IMR-90 (cell line): ENCODE results near the gene PLBD2. TPM values are rescaled to one million over a fixed set of nuclear protein-coding genes. Genes with fewer than 3 reads are reported as not detected.

Source experiments
- ATAC-seq: fragments of 200-7000 bp; cut with Tn5 transposase; 2 replicates; pipeline ENCODE4 v1.9.1; 2020; ENCODE audit warnings: low read depth, mild to moderate bottlenecking, moderate library complexity
- BruUV-seq: library from RNA; stranded (reverse); fragments of 400-500 nt; replicated peaks from 2 replicates; lab custom pipeline; 2021; lab: Mats Ljungman, UMichigan
- CTCF ChIA-PET: fragments of 300-600 bp; formaldehyde crosslinking; extraction: SDS; loops from one replicate; lab custom pipeline; 2021; ENCODE audit warnings: antibody characterized with exemption; lab: Yijun Ruan, JAX
- POLR2A ChIA-PET: fragments of 300-600 bp; sonication (Branson Sonifier 250); formaldehyde crosslinking; loops from one replicate; lab custom pipeline; 2022; ENCODE audit warnings: antibody characterized with exemption; ENCODE audit not compliant: unreplicated experiment; lab: Charles Lee
- DNase-seq: peaks from one replicate; pipeline ENCODE4 v3.0.0; 2013
- H2AFZ ChIP-seq: replicated peaks from 2 replicates; pipeline ENCODE3; 2013; ENCODE audit warnings: low read length, mild to moderate bottlenecking; ENCODE audit not compliant: poor library complexity
- H2AK5ac ChIP-seq: 2 replicates; pipeline ENCODE4 v1.6.1; 2013; ENCODE audit warnings: low read depth, low read length, inconsistent platforms
- H2AK9ac ChIP-seq: replicated peaks from 2 replicates; pipeline ENCODE3; 2013; ENCODE audit warnings: mild to moderate bottlenecking, low read depth, low read length, moderate library complexity; ENCODE audit not compliant: poor library complexity
- H2BK120ac ChIP-seq: 2 replicates; pipeline ENCODE4 v1.6.1; 2013; ENCODE audit warnings: low read depth, low read length, inconsistent platforms
- H2BK15ac ChIP-seq: 3 replicates; pipeline ENCODE4 v1.6.1; 2013; ENCODE audit warnings: low read depth, low read length, inconsistent platforms
- H2BK20ac ChIP-seq: 2 replicates; pipeline ENCODE4 v1.6.1; 2013; ENCODE audit warnings: low read depth, mild to moderate bottlenecking, inconsistent platforms, low read length, moderate library complexity
- H2BK5ac ChIP-seq: 2 replicates; pipeline ENCODE4 v1.6.1; 2013; ENCODE audit warnings: mild to moderate bottlenecking, low read depth, low read length, inconsistent platforms; ENCODE audit not compliant: poor library complexity, severe bottlenecking
- H3K14ac ChIP-seq: replicated peaks from 2 replicates; pipeline ENCODE4 v1.6.1; 2013; ENCODE audit warnings: low read depth, low read length, inconsistent platforms
- H3K18ac ChIP-seq: 2 replicates; pipeline ENCODE4 v1.6.1; 2013; ENCODE audit warnings: low read depth, low read length, control low read depth
- H3K23ac ChIP-seq: 2 replicates; pipeline ENCODE4 v1.6.1; 2013; ENCODE audit warnings: low read depth, low read length, inconsistent platforms
- H3K27ac ChIP-seq: 2 replicates; pipeline ENCODE4 v1.5.1; 2013; ENCODE audit warnings: mild to moderate bottlenecking, control low read depth, low read length; ENCODE audit not compliant: insufficient read depth
- H3K27me3 ChIP-seq: 2 replicates; pipeline ENCODE4 v1.6.1; 2013; ENCODE audit warnings: low read length; ENCODE audit not compliant: control insufficient read depth, insufficient read depth
- H3K36me3 ChIP-seq: 2 replicates; pipeline ENCODE4 v1.6.1; 2013; ENCODE audit warnings: low read length, mixed read lengths; ENCODE audit not compliant: control insufficient read depth, insufficient read depth
- H3K4ac ChIP-seq: 2 replicates; pipeline ENCODE4 v1.6.1; 2013; ENCODE audit warnings: low read depth, low read length, inconsistent platforms
- H3K4me1 ChIP-seq: 2 replicates; pipeline ENCODE4 v1.6.1; 2013; ENCODE audit warnings: low read length, mixed read lengths; ENCODE audit not compliant: control insufficient read depth, insufficient read depth
- H3K4me2 ChIP-seq: 2 replicates; pipeline ENCODE4 v1.6.1; 2013; ENCODE audit warnings: low read depth, mild to moderate bottlenecking, control low read depth, low read length, moderate library complexity
- H3K4me3 ChIP-seq: 2 replicates; pipeline ENCODE4 v1.5.1; 2013; ENCODE audit warnings: low read depth, mild to moderate bottlenecking, control low read depth, low read length, moderate library complexity; ENCODE audit not compliant: insufficient read depth
- H3K56ac ChIP-seq: 2 replicates; pipeline ENCODE4 v1.6.1; 2013; ENCODE audit warnings: low read length, inconsistent platforms; ENCODE audit not compliant: insufficient read depth; ENCODE audit errors: extremely low read depth
- H3K79me1 ChIP-seq, 2 experiments: 2 replicates each; pipeline ENCODE4 v1.6.1; 2013; ENCODE audit warnings: low read length in 2 of 2, inconsistent platforms in 1 of 2, low read depth in 1 of 2
- H3K9ac ChIP-seq: 2 replicates; pipeline ENCODE4 v1.6.1; 2013; ENCODE audit warnings: low read depth, low read length, control low read depth
- H3K9me1 ChIP-seq: 2 replicates; pipeline ENCODE4 v1.6.1; 2013; ENCODE audit warnings: low read length, inconsistent platforms; ENCODE audit not compliant: insufficient read depth
- H3K9me3 ChIP-seq: 2 replicates; pipeline ENCODE4 v1.6.1; 2013; ENCODE audit warnings: low read length; ENCODE audit not compliant: control insufficient read depth, insufficient read depth
- H4K20me1 ChIP-seq: 2 replicates; pipeline ENCODE4 v1.6.1; 2013; ENCODE audit warnings: low read length, inconsistent platforms; ENCODE audit not compliant: insufficient read depth
- H4K5ac ChIP-seq: 2 replicates; pipeline ENCODE4 v1.6.1; 2013; ENCODE audit warnings: mild to moderate bottlenecking, low read depth, low read length, control low read depth
- H4K8ac ChIP-seq, 2 experiments: 2 replicates each; pipeline ENCODE4 v1.6.1; 2013; ENCODE audit warnings: low read depth in 2 of 2, low read length in 2 of 2, control low read depth in 1 of 2, inconsistent platforms in 1 of 2
- H4K91ac ChIP-seq: 2 replicates; pipeline ENCODE4 v1.6.1; 2013; ENCODE audit warnings: low read depth, low read length, inconsistent platforms; ENCODE audit not compliant: insufficient read depth
- BHLHE40 ChIP-seq: fragments of 150-350 bp; IDR thresholded peaks from 2 replicates; pipeline ENCODE4 v1.6.1; 2016; ENCODE audit warnings: mild to moderate bottlenecking, low read depth, low read length
- CEBPB ChIP-seq: IDR thresholded peaks from 2 replicates; pipeline ENCODE4 v1.6.1; 2012; ENCODE audit warnings: low read depth, low read length, improper control_type of control experiment
- CHD1 ChIP-seq: IDR thresholded peaks from 2 replicates; pipeline ENCODE4 v1.6.1; 2012; ENCODE audit warnings: low read depth, low read length, improper control_type of control experiment
- CTCF ChIP-seq: conservative IDR thresholded peaks from 2 replicates; pipeline ENCODE4 v1.5.1; 2012; ENCODE audit warnings: mild to moderate bottlenecking, low read depth, low read length, improper control_type of control experiment
- ELK1 ChIP-seq: fragments of 150-350 bp; IDR thresholded peaks from 2 replicates; pipeline ENCODE4 v1.6.1; 2016; ENCODE audit warnings: low read depth, mild to moderate bottlenecking, low read length, moderate library complexity, borderline replicate concordance
- FOS ChIP-seq: fragments of 150-350 bp; IDR thresholded peaks from 2 replicates; pipeline ENCODE4 v1.6.1; 2016; ENCODE audit warnings: low read depth, low read length
- MAFK ChIP-seq: IDR thresholded peaks from 2 replicates; pipeline ENCODE4 v1.6.1; 2012; ENCODE audit warnings: low read depth, low read length, improper control_type of control experiment
- MAZ ChIP-seq: IDR thresholded peaks from 2 replicates; pipeline ENCODE4 v1.6.1; 2012; ENCODE audit warnings: low read depth, mild to moderate bottlenecking, low read length, improper control_type of control experiment, moderate library complexity, borderline replicate concordance
- MXI1 ChIP-seq: IDR thresholded peaks from 2 replicates; pipeline ENCODE4 v1.6.1; 2012; ENCODE audit warnings: low read depth, mild to moderate bottlenecking, low read length, moderate library complexity, borderline replicate concordance
- NFE2L2 ChIP-seq: fragments of 150-350 bp; IDR thresholded peaks from 2 replicates; pipeline ENCODE4 v1.6.1; 2016; ENCODE audit warnings: low read depth, mild to moderate bottlenecking, low read length
- POLR2A ChIP-seq: IDR thresholded peaks from 2 replicates; pipeline ENCODE4 v1.6.1; 2012; ENCODE audit warnings: mild to moderate bottlenecking, low read depth, low read length
- RAD21 ChIP-seq: IDR thresholded peaks from 2 replicates; pipeline ENCODE4 v1.6.1; 2012; ENCODE audit warnings: low read length, improper control_type of control experiment
- RCOR1 ChIP-seq: IDR thresholded peaks from 2 replicates; pipeline ENCODE4 v1.6.1; 2012; ENCODE audit warnings: mild to moderate bottlenecking, low read length, improper control_type of control experiment; ENCODE audit not compliant: insufficient replicate concordance
- RFX5 ChIP-seq: IDR thresholded peaks from 2 replicates; pipeline ENCODE4 v1.8.0; 2012; ENCODE audit warnings: low read depth, mild to moderate bottlenecking, low read length, moderate library complexity
- SMC3 ChIP-seq: fragments of 150-350 bp; IDR thresholded peaks from 2 replicates; pipeline ENCODE4 v1.6.1; 2016; ENCODE audit warnings: low read depth, mild to moderate bottlenecking, antibody characterized with exemption, low read length, moderate library complexity
- USF2 ChIP-seq: fragments of 150-350 bp; IDR thresholded peaks from 2 replicates; pipeline ENCODE4 v1.6.1; 2017; ENCODE audit warnings: mild to moderate bottlenecking, antibody characterized with exemption, low read length, low read depth
- WGBS, 2 experiments: methylation state at CpG; one replicate each; pipeline versions ENCODE4 v1.1.5 to v1.1.7; 2013; ENCODE audit warnings: missing lambda C conversion rate in 2 of 2; ENCODE audit not compliant: insufficient read length in 1 of 2; ENCODE audit errors: extremely low coverage in 2 of 2; 5-methylcytosine and 5-hydroxymethylcytosine counted together
- dilution Hi-C: fragments of 300-500 bp; cut with HindIII; formaldehyde crosslinking; loops from one replicate; pipeline ENCODE4 v1.14.3; 2018; ENCODE audit warnings: low sequenced_read_pairs; ENCODE audit not compliant: unreplicated experiment
- in situ Hi-C: fragments of 300-500 bp; cut with MboI; formaldehyde crosslinking; loops from 3 replicates; pipeline ENCODE4 v1.14.3; 2019; ENCODE audit warnings: low sequenced_read_pairs, inconsistent platforms, mixed read lengths
- intact Hi-C: fragments of 100-400 bp; cut with micrococcal nuclease; formaldehyde crosslinking; loops from 2 replicates; pipeline ENCODE4 v1.10.0; 2022
- polyA plus RNA-seq, 3 experiments: library from polyadenylated mRNA; depleted of rRNA; stranded (reverse); fragments of >200 nt; gene quantifications; 2 replicates each; pipeline ENCODE4 v1.2.3, GENCODE V29; 2012; ENCODE audit warnings: low replicate concordance in 1 of 3
- total RNA-seq: library from RNA; depleted of rRNA; stranded (reverse); fragments of >200 nt; gene quantifications from 2 replicates; pipeline ENCODE4 v1.2.3, GENCODE V29; 2012

The PLBD2 gene
- total and polyA plus RNA-seq, 2 of the 4 experiments (the other 2 are of a cell fraction) = 7.3 to 44.5 TPM

GRCh38 chr12:113396828-113397496, 38.6 kb downstream of the PLBD2 start:
- dilution Hi-C loops = no loop called here
- peaks cover 4% of the 10 kb centered on the region; the same call in 1 of the 2 replicates for H3K27me3 ChIP-seq
- no peak overlapping the region for H2BK20ac ChIP-seq
- in situ Hi-C loops = no loop called here
- no peak overlapping the region for H2AFZ ChIP-seq
- H3K27ac ChIP-seq = no peak overlapping the region
- H3K18ac ChIP-seq = no peak overlapping the region
- H3K4ac ChIP-seq = no peak overlapping the region
- TF ChIP-seq ELK1 (no peak), CTCF (no peak), RFX5 (no peak), MAFK (no peak), POLR2A (no peak), MXI1 (no peak), FOS (no peak), RCOR1 (no peak), BHLHE40 (no peak), USF2 (no peak), NFE2L2 (no peak), RAD21 (no peak), CEBPB (no peak), SMC3 (no peak), MAZ (no peak), CHD1 (no peak)
- no peak overlapping the region for H3K14ac ChIP-seq
- H3K4me1 ChIP-seq = no peaks in the 10 kb centered on the region
- no peak overlapping the region for H3K56ac ChIP-seq
- POLR2A ChIA-PET = no interaction called here
- no peak overlapping the region for H4K91ac ChIP-seq
- H3K9me1 ChIP-seq = no peaks in the 10 kb centered on the region; the same call in 1 of the 2 replicates
- DNase-seq (no peak), ATAC-seq (no peak)
- intact Hi-C loops = no loop called here
- H3K36me3 ChIP-seq = no peaks in the 10 kb centered on the region
- no peak overlapping the region for H3K9ac ChIP-seq
- H2BK15ac ChIP-seq = no peak overlapping the region
- H2AK5ac ChIP-seq = no peak overlapping the region
- CTCF ChIA-PET = no interaction called here
- no peak overlapping the region for H2BK120ac ChIP-seq
- 67% methylated on average over 2 of the region's 16 CpGs; no CpG with 5 or more reads in 1 of the 2 experiments for WGBS, 2 experiments
- no peaks in the 10 kb centered on the region; the same call in 1 of the 2 replicates for H3K9me3 ChIP-seq
- H3K4me3 ChIP-seq = no peak overlapping the region
- H4K20me1 ChIP-seq = no peaks in the 10 kb centered on the region
- no peak overlapping the region for H2AK9ac ChIP-seq
- BruUV-seq = no TSS peak
- H3K4me2 ChIP-seq = no peak overlapping the region
- H3K23ac ChIP-seq = no peak overlapping the region
- H4K5ac ChIP-seq = no peak overlapping the region
- no peaks in the 10 kb centered on the region for H3K79me1 ChIP-seq
- no peak overlapping the region for H4K8ac ChIP-seq
- no peak overlapping the region for H2BK5ac ChIP-seq
